B cell (primary cell): Measurements from ENCODE around the gene FUNDC2.

Source experiments
- EZH2 ChIP-seq: IDR thresholded peaks from 2 replicates; pipeline ENCODE4 v1.6.1; 2012; ENCODE audit warnings: borderline replicate concordance, low read depth, mild to moderate bottlenecking, moderate library complexity, low read length; ENCODE audit not compliant: insufficient read depth, poor library complexity, severe bottlenecking
- TF ChIP-seq, protein P1 (sequence below): fragments of 200-600 bp; IDR thresholded peaks from one replicate; pipeline ENCODE4 v1.8.0; 2022; ENCODE audit warnings: antibody characterized with exemption, mild to moderate bottlenecking

DNA sequence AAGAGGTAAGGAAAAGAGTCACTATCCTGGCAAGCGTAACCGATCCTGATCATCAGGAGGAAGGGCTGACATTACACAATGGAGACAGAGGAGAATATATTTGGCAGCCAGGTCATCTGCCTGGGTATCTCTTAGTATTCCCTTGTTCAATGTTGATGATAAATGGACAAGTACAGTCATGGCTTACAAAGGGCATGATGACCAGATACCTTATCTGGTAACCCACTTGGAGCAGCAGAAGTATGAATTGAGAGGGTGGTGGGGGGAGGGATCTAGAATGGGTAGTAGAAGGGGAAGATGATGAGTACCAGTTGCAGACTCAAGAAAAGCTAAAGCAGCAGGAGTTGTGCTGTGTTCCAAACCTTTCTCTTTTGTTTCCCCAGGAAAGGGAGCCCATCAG is 21.5 kb upstream of the FUNDC2 start:
- TF ChIP-seq, protein P1, sequence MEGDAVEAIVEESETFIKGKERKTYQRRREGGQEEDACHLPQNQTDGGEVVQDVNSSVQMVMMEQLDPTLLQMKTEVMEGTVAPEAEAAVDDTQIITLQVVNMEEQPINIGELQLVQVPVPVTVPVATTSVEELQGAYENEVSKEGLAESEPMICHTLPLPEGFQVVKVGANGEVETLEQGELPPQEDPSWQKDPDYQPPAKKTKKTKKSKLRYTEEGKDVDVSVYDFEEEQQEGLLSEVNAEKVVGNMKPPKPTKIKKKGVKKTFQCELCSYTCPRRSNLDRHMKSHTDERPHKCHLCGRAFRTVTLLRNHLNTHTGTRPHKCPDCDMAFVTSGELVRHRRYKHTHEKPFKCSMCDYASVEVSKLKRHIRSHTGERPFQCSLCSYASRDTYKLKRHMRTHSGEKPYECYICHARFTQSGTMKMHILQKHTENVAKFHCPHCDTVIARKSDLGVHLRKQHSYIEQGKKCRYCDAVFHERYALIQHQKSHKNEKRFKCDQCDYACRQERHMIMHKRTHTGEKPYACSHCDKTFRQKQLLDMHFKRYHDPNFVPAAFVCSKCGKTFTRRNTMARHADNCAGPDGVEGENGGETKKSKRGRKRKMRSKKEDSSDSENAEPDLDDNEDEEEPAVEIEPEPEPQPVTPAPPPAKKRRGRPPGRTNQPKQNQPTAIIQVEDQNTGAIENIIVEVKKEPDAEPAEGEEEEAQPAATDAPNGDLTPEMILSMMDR, result no peak
- TF ChIP-seq EZH2, result no peak
